Activated B cell treated with CpG ODN at 0.5 μM for 24 hours (primary cell): ENCODE results near the gene CNGA1. TPM values are rescaled to one million over a fixed set of nuclear protein-coding genes. Genes with fewer than 3 reads are reported as not detected.

Source experiments
- ATAC-seq: fragments of 200-7000 bp; cut with Tn5 transposase; one replicate; pipeline ENCODE4 v1.10.0; 2021; ENCODE audit warnings: low read depth, mild to moderate bottlenecking, moderate library complexity
- CTCF ChIA-PET: fragments of 350-600 bp; sonication (Branson Sonifier 250); formaldehyde crosslinking; loops from one replicate; lab custom pipeline; 2021; ENCODE audit warnings: antibody characterized with exemption; lab: Charles Lee
- POLR2A ChIA-PET: fragments of 350-600 bp; sonication (Branson Sonifier 250); formaldehyde crosslinking; loops from one replicate; lab custom pipeline; 2021; ENCODE audit warnings: antibody characterized with exemption; lab: Charles Lee
- DNase-seq: peaks from one replicate; pipeline ENCODE4 v3.0.0; 2022
- H3K27ac Mint-ChIP-seq: one replicate; pipeline ENCODE4 v1.8.0; 2020; ENCODE audit warnings: mixed read lengths
- H3K27me3 Mint-ChIP-seq: one replicate; pipeline ENCODE4 v1.8.0; 2021; ENCODE audit warnings: mixed read lengths
- H3K36me3 Mint-ChIP-seq: one replicate; pipeline ENCODE4 v1.8.0; 2021; ENCODE audit warnings: low read depth, mixed read lengths
- H3K4me1 Mint-ChIP-seq: one replicate; pipeline ENCODE4 v1.8.0; 2021; ENCODE audit warnings: mixed read lengths
- H3K4me3 Mint-ChIP-seq: one replicate; pipeline ENCODE4 v1.8.0; 2020; ENCODE audit warnings: mild to moderate bottlenecking, mixed read lengths
- H3K9me3 Mint-ChIP-seq: one replicate; pipeline ENCODE4 v1.8.0; 2020; ENCODE audit warnings: mixed read lengths
- intact Hi-C: fragments of 100-400 bp; cut with micrococcal nuclease; formaldehyde crosslinking; loops from one replicate; pipeline ENCODE4 v1.15.1; 2024
- total RNA-seq: library from RNA; stranded (reverse); gene quantifications from 2 replicates; pipeline ENCODE4 v1.2.3, GENCODE V29; 2022
- TF ChIP-seq, protein P1 (sequence below): fragments of 200-600 bp; IDR thresholded peaks from one replicate; pipeline ENCODE4 v1.8.0; 2022; ENCODE audit warnings: antibody characterized with exemption, mild to moderate bottlenecking

Gene CNGA1
- total RNA-seq, 1 donor from 2014 or later: not detected

DNA sequence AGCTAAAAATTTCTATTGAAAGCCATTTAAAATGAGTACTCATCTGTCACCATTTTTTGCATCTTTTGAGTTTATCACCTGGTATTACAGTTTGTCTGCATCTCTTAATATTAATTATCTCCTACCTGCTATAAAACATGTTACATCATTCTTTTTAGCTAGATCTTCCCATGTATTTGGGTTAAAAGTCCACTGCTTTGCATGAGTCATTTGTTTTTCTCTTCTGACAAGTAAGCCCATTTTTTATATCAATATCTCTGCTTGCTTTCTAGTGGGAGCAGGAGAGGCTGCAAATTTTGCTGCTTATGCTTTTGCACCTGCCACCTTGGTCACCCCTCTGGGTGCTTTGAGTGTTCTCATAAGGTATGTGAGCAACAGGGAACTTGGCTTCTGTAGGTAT is 16.2 kb upstream of the CNGA1 start:
- ChIA-PET POLR2A (no interaction called here), CTCF (interaction anchor here (0.6 to 5.3 kb wide), 5 partner anchors 16 to 77 kb away, joined by 3 to 90 read pairs (median 8); no protein-coding TSS in a partner anchor)
- no peak for DNase-seq

DNA sequence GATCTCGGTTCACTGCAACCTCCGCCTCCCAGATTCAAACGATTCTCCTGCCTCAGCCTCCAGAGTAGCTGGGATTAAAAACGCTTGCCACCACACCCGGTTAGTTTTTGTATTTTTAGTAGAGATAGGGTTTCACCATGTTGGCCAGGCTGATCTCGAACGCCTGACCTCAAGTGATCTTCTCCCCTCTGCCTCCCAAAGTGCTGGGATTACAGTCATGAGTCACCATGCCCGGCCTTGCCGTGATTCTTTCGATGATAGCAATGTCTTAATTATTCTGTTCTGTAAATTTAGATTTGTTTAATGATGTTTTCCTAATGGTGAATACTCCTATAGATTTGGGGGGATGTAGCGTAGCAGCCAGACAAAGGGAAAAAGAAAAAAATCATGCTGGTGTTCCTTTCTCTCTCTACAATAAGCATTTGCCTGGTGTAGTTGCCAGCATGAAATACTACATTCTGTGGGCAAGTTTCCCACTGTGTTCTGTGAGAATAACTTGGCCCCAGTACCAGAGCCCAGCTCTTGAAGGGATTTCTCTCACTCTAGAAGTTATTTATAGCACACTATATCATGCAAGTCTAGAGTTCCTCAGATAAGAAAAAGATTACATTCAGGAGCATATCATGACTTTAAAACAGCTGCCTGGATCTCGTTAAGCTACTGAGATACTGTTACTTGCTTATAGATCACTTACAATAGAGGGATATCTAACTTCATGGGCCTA is 15.5 kb upstream of the CNGA1 start:
- Mint-ChIP-seq H3K36me3 (no peaks in the 10 kb centered on the region), H3K9me3 (no peaks in the 10 kb centered on the region), H3K27ac (no peak overlapping the region), H3K27me3 (peaks cover 6% of the 10 kb centered on the region), H3K4me1 (peaks cover 40% of the 10 kb centered on the region), H3K4me3 (no peak overlapping the region)
- TF ChIP-seq, protein P1, sequence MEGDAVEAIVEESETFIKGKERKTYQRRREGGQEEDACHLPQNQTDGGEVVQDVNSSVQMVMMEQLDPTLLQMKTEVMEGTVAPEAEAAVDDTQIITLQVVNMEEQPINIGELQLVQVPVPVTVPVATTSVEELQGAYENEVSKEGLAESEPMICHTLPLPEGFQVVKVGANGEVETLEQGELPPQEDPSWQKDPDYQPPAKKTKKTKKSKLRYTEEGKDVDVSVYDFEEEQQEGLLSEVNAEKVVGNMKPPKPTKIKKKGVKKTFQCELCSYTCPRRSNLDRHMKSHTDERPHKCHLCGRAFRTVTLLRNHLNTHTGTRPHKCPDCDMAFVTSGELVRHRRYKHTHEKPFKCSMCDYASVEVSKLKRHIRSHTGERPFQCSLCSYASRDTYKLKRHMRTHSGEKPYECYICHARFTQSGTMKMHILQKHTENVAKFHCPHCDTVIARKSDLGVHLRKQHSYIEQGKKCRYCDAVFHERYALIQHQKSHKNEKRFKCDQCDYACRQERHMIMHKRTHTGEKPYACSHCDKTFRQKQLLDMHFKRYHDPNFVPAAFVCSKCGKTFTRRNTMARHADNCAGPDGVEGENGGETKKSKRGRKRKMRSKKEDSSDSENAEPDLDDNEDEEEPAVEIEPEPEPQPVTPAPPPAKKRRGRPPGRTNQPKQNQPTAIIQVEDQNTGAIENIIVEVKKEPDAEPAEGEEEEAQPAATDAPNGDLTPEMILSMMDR: no peak
- DNase-seq (no peak), ATAC-seq (no peak)
- CTCF ChIA-PET: interaction anchor here (0.6 to 5.3 kb wide), 4 partner anchors 16 to 55 kb away, joined by 3 to 90 read pairs (median 29); no protein-coding TSS in a partner anchor
- intact Hi-C loops: loop anchor here (2.0 kb wide), 1 partner anchor 15 kb away; no protein-coding TSS in a partner anchor
- POLR2A ChIA-PET: no interaction called here

More for the DNA sequence above, 16.2 kb upstream of the CNGA1 start:
- intact Hi-C loops: loop anchor here (2.0 kb wide), 1 partner anchor 14 kb away; no protein-coding TSS in a partner anchor
- ATAC-seq: no peak
- Mint-ChIP-seq H3K4me1 (peaks cover 47% of the 10 kb centered on the region), H3K36me3 (no peaks in the 10 kb centered on the region), H3K27ac (no peak overlapping the region), H3K27me3 (peaks cover 6% of the 10 kb centered on the region), H3K4me3 (no peak overlapping the region), H3K9me3 (no peaks in the 10 kb centered on the region)
- TF ChIP-seq, protein P1: no peak

DNA sequence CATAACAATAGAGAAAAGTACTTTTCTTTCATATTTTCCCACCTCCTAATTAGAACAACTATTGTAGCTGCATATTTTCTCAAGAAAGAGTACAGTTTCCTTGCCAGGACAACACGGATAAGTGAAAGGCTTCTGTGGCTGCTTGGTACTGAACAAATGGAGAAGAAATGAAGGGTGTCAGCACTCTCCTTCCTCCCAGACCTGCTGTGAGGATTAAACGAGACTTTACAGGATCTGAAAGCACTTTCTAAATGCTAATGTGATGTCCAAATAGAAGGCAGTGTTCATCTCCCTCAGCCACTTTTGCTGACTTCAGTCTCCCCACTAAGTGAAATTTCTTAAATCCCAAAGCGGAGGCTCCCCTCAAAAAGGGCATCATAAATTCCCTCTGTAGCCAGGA is 14.0 kb upstream of the CNGA1 start:
- Mint-ChIP-seq H3K9me3 (no peaks in the 10 kb centered on the region), H3K36me3 (no peaks in the 10 kb centered on the region), H3K4me1 (peaks cover 26% of the 10 kb centered on the region), H3K27ac (no peak overlapping the region), H3K27me3 (peaks cover 12% of the 10 kb centered on the region), H3K4me3 (no peak overlapping the region)
- intact Hi-C loops: no loop called here
- ATAC-seq: no peak
- no peak for DNase-seq
- TF ChIP-seq, protein P1: no peak
- ChIA-PET POLR2A (no interaction called here), CTCF (no interaction called here)

DNA sequence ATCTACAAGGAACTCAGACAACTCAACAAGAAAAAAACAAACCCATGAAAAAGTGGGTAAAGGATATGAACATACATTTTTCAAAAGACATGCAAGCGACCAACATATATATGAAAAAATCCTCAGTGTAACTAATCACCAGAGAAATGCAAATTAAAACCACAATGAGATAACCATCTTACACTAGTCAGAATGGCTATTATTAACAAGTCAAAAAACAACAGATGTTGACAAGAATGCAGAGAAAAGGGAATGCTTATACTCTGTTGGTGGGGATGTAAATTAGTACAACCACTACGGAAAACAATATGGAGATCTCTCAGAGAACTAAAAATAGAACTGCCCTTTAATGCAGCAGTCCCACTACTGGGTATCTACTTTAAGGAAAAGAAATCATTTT is 12.2 kb upstream of the CNGA1 start:
- DNase-seq (no peak), ATAC-seq (no peak)
- no peaks in the 10 kb centered on the region for H3K9me3 Mint-ChIP-seq
- ChIA-PET POLR2A (no interaction called here), CTCF (no interaction called here)
- H3K27me3 Mint-ChIP-seq: peaks cover 19% of the 10 kb centered on the region
- H3K4me1 Mint-ChIP-seq: peaks cover 9% of the 10 kb centered on the region
- no peaks in the 10 kb centered on the region for H3K36me3 Mint-ChIP-seq
- no peak overlapping the region for H3K4me3 Mint-ChIP-seq
- no peak overlapping the region for H3K27ac Mint-ChIP-seq
- TF ChIP-seq, protein P1: no peak
- intact Hi-C loops: no loop called here

DNA sequence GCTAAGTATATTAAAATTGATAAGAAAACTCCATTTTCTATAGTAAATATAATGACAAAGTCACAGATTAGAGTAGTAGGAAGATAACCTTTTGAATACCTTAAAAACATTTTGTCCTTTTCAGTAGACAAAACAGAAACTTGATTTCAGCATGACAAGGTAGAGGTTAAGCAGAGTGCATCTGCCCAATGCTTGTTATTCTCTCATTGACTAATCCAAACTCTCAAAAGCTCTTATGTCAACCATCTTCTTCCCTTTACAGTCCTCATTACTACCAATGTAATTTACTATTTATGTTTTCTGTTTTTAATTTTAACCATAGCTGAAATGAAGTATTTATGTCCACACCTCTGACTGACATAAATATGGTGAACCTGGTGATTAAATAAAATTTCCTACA is 11.2 kb upstream of the CNGA1 start:
- CTCF ChIA-PET: no interaction called here
- intact Hi-C loops: no loop called here
- POLR2A ChIA-PET: no interaction called here
- H3K27ac Mint-ChIP-seq: no peak overlapping the region
- TF ChIP-seq, protein P1: no peak
- H3K36me3 Mint-ChIP-seq: no peaks in the 10 kb centered on the region
- H3K9me3 Mint-ChIP-seq: no peaks in the 10 kb centered on the region
- H3K27me3 Mint-ChIP-seq: peaks cover 25% of the 10 kb centered on the region
- ATAC-seq: no peak
- no peak for DNase-seq
- H3K4me1 Mint-ChIP-seq: peaks cover 7% of the 10 kb centered on the region
- no peak overlapping the region for H3K4me3 Mint-ChIP-seq
